HEK293 (cell line): ENCODE data around the gene ROBO4.

Experiments
- CTCF ChIA-PET: fragments of 350-600 bp; formaldehyde crosslinking; extraction: SDS; loops from one replicate; lab custom pipeline; 2021; ENCODE audit warnings: antibody characterized with exemption; lab: Yijun Ruan, JAX
- POLR2A ChIA-PET: fragments of 300-600 bp; formaldehyde crosslinking; extraction: SDS; loops from one replicate; lab custom pipeline; 2020; ENCODE audit warnings: antibody characterized with exemption, inconsistent platforms; lab: Yijun Ruan, JAX
- H3K27ac ChIP-seq: fragments of 200-500 bp; sonication (Bioruptor generic); 2 replicates; pipeline ENCODE4 v1.5.1; 2014; ENCODE audit warnings: low read depth, low read length, control low read depth, inconsistent platforms; ENCODE audit errors: extremely low read depth
- H3K36me3 ChIP-seq, 2 experiments: fragments of 200-500 bp in 1 of 2; sonication (Bioruptor generic) in 1 of 2; 1 replicate in 1 of 2; 2 replicates in 1 of 2; pipeline ENCODE4 v1.5.1; 2014 to 2017; ENCODE audit warnings: inconsistent platforms in 2 of 2, low read length in 2 of 2; ENCODE audit not compliant: control insufficient read depth in 2 of 2, insufficient read depth in 1 of 2
- H3K4me1 ChIP-seq: fragments of 200-500 bp; sonication (Bioruptor generic); 2 replicates; pipeline ENCODE4 v1.5.1; 2014; ENCODE audit warnings: mild to moderate bottlenecking, low read length, inconsistent platforms; ENCODE audit not compliant: control insufficient read depth, insufficient read depth
- H3K4me3 ChIP-seq: 2 replicates; pipeline ENCODE4 v1.5.1; 2011; ENCODE audit warnings: low read depth, mild to moderate bottlenecking, control low read depth, low read length, moderate library complexity
- H3K9me3 ChIP-seq: fragments of 200-500 bp; sonication (Bioruptor generic); 2 replicates; pipeline ENCODE4 v1.5.1; 2014; ENCODE audit warnings: low read depth, low read length, inconsistent platforms; ENCODE audit not compliant: control insufficient read depth, insufficient read depth
- KLF16 ChIP-seq: fragments of 450-650 bp; formaldehyde crosslinking; IDR thresholded peaks from 2 replicates; pipeline ENCODE4 v1.5.1; 2017; ENCODE audit warnings: missing biosample characterization, missing genetic modification characterization
- RBAK ChIP-seq: fragments of 450-650 bp; formaldehyde crosslinking; IDR thresholded peaks from 2 replicates; pipeline ENCODE4 v1.5.1; 2016; ENCODE audit warnings: missing biosample characterization, missing genetic modification characterization
- SCRT1 ChIP-seq: fragments of 450-650 bp; formaldehyde crosslinking; IDR thresholded peaks from 2 replicates; pipeline ENCODE4 v1.5.1; 2016; ENCODE audit warnings: missing biosample characterization, missing genetic modification characterization, borderline replicate concordance
- WT1 ChIP-seq: fragments of 450-650 bp; formaldehyde crosslinking; IDR thresholded peaks from 2 replicates; pipeline ENCODE4 v1.5.1; 2016; ENCODE audit warnings: missing biosample characterization, missing genetic modification characterization
- ZBTB21 ChIP-seq: fragments of 450-650 bp; formaldehyde crosslinking; IDR thresholded peaks from 2 replicates; pipeline ENCODE4 v1.5.1; 2017; ENCODE audit warnings: missing biosample characterization, missing genetic modification characterization
- ZBTB49 ChIP-seq: fragments of 450-650 bp; formaldehyde crosslinking; IDR thresholded peaks from 2 replicates; pipeline ENCODE4 v1.5.1; 2016; ENCODE audit warnings: missing biosample characterization, missing genetic modification characterization, low read depth
- ZNF121 ChIP-seq: fragments of 450-650 bp; formaldehyde crosslinking; IDR thresholded peaks from 2 replicates; pipeline ENCODE4 v1.5.1; 2016; ENCODE audit warnings: missing biosample characterization, missing genetic modification characterization
- ZNF16 ChIP-seq: fragments of 450-650 bp; formaldehyde crosslinking; IDR thresholded peaks from 2 replicates; pipeline ENCODE4 v1.5.1; 2016; ENCODE audit warnings: low read depth, missing biosample characterization, missing genetic modification characterization
- ZNF18 ChIP-seq: fragments of 450-650 bp; formaldehyde crosslinking; IDR thresholded peaks from 2 replicates; pipeline ENCODE4 v1.5.1; 2016; ENCODE audit warnings: missing biosample characterization, missing genetic modification characterization
- ZNF248 ChIP-seq: fragments of 450-650 bp; formaldehyde crosslinking; IDR thresholded peaks from 2 replicates; pipeline ENCODE4 v1.5.1; 2017; ENCODE audit warnings: missing biosample characterization, missing genetic modification characterization
- ZNF354C ChIP-seq: fragments of 450-650 bp; formaldehyde crosslinking; IDR thresholded peaks from 2 replicates; pipeline ENCODE4 v1.5.1; 2016; ENCODE audit warnings: missing biosample characterization, missing genetic modification characterization, low read depth, borderline replicate concordance
- ZNF37A ChIP-seq: fragments of 450-650 bp; IDR thresholded peaks from 2 replicates; pipeline ENCODE4 v1.5.1; 2018; ENCODE audit warnings: missing biosample characterization, missing genetic modification characterization
- ZNF391 ChIP-seq: fragments of 450-650 bp; formaldehyde crosslinking; IDR thresholded peaks from 2 replicates; pipeline ENCODE4 v1.5.1; 2016; ENCODE audit warnings: low read depth, missing biosample characterization, missing genetic modification characterization, borderline replicate concordance
- ZNF449 ChIP-seq: fragments of 450-650 bp; formaldehyde crosslinking; IDR thresholded peaks from 2 replicates; pipeline ENCODE4 v1.5.1; 2017; ENCODE audit warnings: missing biosample characterization, mild to moderate bottlenecking, missing genetic modification characterization, moderate library complexity
- ZNF473 ChIP-seq: fragments of 450-650 bp; formaldehyde crosslinking; IDR thresholded peaks from 2 replicates; pipeline ENCODE4 v1.5.1; 2017; ENCODE audit warnings: missing biosample characterization, missing genetic modification characterization
- ZNF596 ChIP-seq: fragments of 450-650 bp; IDR thresholded peaks from 2 replicates; pipeline ENCODE4 v1.5.0; 2018; ENCODE audit warnings: missing biosample characterization, mild to moderate bottlenecking, missing genetic modification characterization, moderate library complexity

Gene ROBO4

GRCh38 chr11:124943741-124944140 is 46.1 kb upstream of the ROBO4 start (continued):
- no peak for TF ChIP-seq ZNF391 (tag by site-specific recombination)
- no peak for TF ChIP-seq ZBTB21 (tag by site-specific recombination)
- no peak for TF ChIP-seq RBAK
- no peak for TF ChIP-seq ZNF473 (tag by site-specific recombination)

- H3K27ac ChIP-seq: no peak overlapping the region
- H3K9me3 ChIP-seq: no peaks in the 10 kb centered on the region
- no peaks in the 10 kb centered on the region for H3K4me1 ChIP-seq
- no peak for TF ChIP-seq ZNF16
- no peak for TF ChIP-seq SCRT1 (tag by site-specific recombination)
- TF ChIP-seq ZNF449 (tag by site-specific recombination): no peak
- TF ChIP-seq ZNF121: no peak
- TF ChIP-seq ZNF354C (tag by site-specific recombination): no peak
- no peak for TF ChIP-seq ZNF596 (tag by site-specific recombination)
- H3K4me3 ChIP-seq: no peak overlapping the region
- CTCF ChIA-PET: interaction anchor here (0.7 to 0.8 kb wide), 2 partner anchors 9 to 67 kb away, joined by 3 read pairs; no protein-coding TSS in a partner anchor
- no peaks in the 10 kb centered on the region for H3K36me3 ChIP-seq
- POLR2A ChIA-PET: no interaction called here
These were observed 45.6 kb upstream of the ROBO4 start for GRCh38 chr11:124943254-124943616.

- Histone ChIP-seq H3K9me3 (no peaks in the 10 kb centered on the region), H3K36me3 (no peaks in the 10 kb centered on the region), H3K4me3 (no peak overlapping the region), H3K27ac (no peak overlapping the region), H3K4me1 (no peaks in the 10 kb centered on the region)
- ChIA-PET POLR2A (no interaction called here), CTCF (no interaction called here)
- TF ChIP-seq ZNF248 (tag by site-specific recombination) (no peak), WT1 (tag by site-specific recombination) (no peak)
These were observed 45.0 kb upstream of the ROBO4 start for GRCh38 chr11:124942466-124943253.

GRCh38 chr11:124941703-124942102 is 44.0 kb upstream of the ROBO4 start:
- CTCF ChIA-PET: interaction anchor here (1.0 kb wide), 1 partner anchor 65 kb away, joined by 4 read pairs; no protein-coding TSS in a partner anchor
- Histone ChIP-seq H3K27ac (no peak overlapping the region), H3K36me3 (no peaks in the 10 kb centered on the region), H3K9me3 (no peaks in the 10 kb centered on the region), H3K4me3 (no peak overlapping the region), H3K4me1 (no peaks in the 10 kb centered on the region)
- POLR2A ChIA-PET: no interaction called here
- TF ChIP-seq ZBTB49 (no peak), ZNF37A (tag by site-specific recombination) (peak; percentile 80), ZNF18 (no peak), KLF16 (tag by site-specific recombination) (no peak)
